ENCODE data around the gene MAP1LC3C. TPM values are rescaled to one million over a fixed set of nuclear protein-coding genes. Genes with fewer than 3 reads are reported as not detected.

MAP1LC3C gene
- total and polyA plus RNA-seq, 10 of the 15 experiments (the other 5 are each of a cell fraction or from before 2014, with no cell fraction given): 0.19 TPM; not detected in 9

GRCh38 chr1:242043165-242043564 is 44.3 kb upstream of the MAP1LC3C start:
- no peak overlapping the region for H3K9ac ChIP-seq (ENCODE audit: control insufficient read depth, insufficient read depth, low read length)
- no peak overlapping the region for H3K4me3 ChIP-seq
- ChIA-PET POLR2A (no interaction called here), CTCF (no interaction called here), SMC1A (ENCODE audit: uncharacterized antibody, unreplicated experiment) (interaction anchor here (1.0 kb wide), 1 partner anchor 143 kb away, joined by 3 read pairs; no protein-coding TSS in a partner anchor), RAD21 (ENCODE audit: unreplicated experiment) (no interaction called here)
- H2AFZ ChIP-seq (ENCODE audit: control insufficient read depth, low read depth, low read length): no peak overlapping the region
- in situ Hi-C loops (cut with MboI): no loop called here
- no peak overlapping the region for H3K4me2 ChIP-seq (ENCODE audit: control insufficient read depth, insufficient read depth)
- no peak overlapping the region for H3K27ac ChIP-seq (ENCODE audit: control insufficient read depth, insufficient read depth)
- no peaks in the 10 kb centered on the region for H3K79me2 ChIP-seq (ENCODE audit: control insufficient read depth, insufficient read depth, low read length)
- intact Hi-C loops (cut with micrococcal nuclease; ENCODE audit: unreplicated experiment): no loop called here
- WGBS (ENCODE audit: insufficient coverage, insufficient replicate concordance, low lambda C conversion rate, missing lambda C conversion rate): 0% methylated on average over 3 of the region's 3 CpGs
- FAIRE-seq (no peak), DNase-seq (ENCODE audit: low read depth, low spot score) (no peak), ATAC-seq (no peak)
- no peaks in the 10 kb centered on the region for H3K4me1 ChIP-seq (ENCODE audit: control insufficient read depth, insufficient read depth, low read length)
- H3K27me3 ChIP-seq (replicated peaks in 1 of 2; ENCODE audit: control insufficient read depth in 2 of 2, insufficient read depth in 2 of 2, low read length in 1 of 2): no peaks in the 10 kb centered on the region
- H3K36me3 ChIP-seq (ENCODE audit: control insufficient read depth in 2 of 2, insufficient read depth in 2 of 2, low read length in 1 of 2): no peaks in the 10 kb centered on the region
- BruUV-seq (replicated peaks): no TSS peak
- H4K20me1 ChIP-seq (ENCODE audit: control insufficient read depth, insufficient read depth): no peaks in the 10 kb centered on the region
- H3K9me3 ChIP-seq (replicated peaks; ENCODE audit: control insufficient read depth, insufficient read depth, low read length): no peaks in the 10 kb centered on the region
- TF ChIP-seq SMARCA5 (IDR thresholded peaks at IDR 0.05): no peak
- TF ChIP-seq TBL1XR1 (IDR thresholded peaks at IDR 0.05; ENCODE audit: low read depth, low read length): no peak
- no peak for TF ChIP-seq LARP7 (IDR thresholded peaks at IDR 0.05)
- TF ChIP-seq ZNF207 (IDR thresholded peaks at IDR 0.05; ENCODE audit: borderline replicate concordance): no peak
- no peak for TF ChIP-seq BACH1 (IDR thresholded peaks at IDR 0.05; ENCODE audit: borderline replicate concordance)
- no peak for TF ChIP-seq REST (IDR thresholded peaks at IDR 0.05; ENCODE audit: low read depth, low read length)
- TF ChIP-seq PAX8 (IDR thresholded peaks at IDR 0.05): no peak
- no peak for TF ChIP-seq SMC3 (IDR thresholded peaks at IDR 0.05; ENCODE audit: borderline replicate concordance, low read length)
- no peak for TF ChIP-seq ETV6 (conservative IDR thresholded peaks at IDR 0.05 in 1 of 2, IDR thresholded peaks at IDR 0.05 in 1 of 2; ENCODE audit: borderline replicate concordance in 1 of 2, low read depth in 1 of 2)
- TF ChIP-seq SREBF2 (IDR thresholded peaks at IDR 0.05; ENCODE audit: low read length): no peak
- no peak for TF ChIP-seq JUNB (IDR thresholded peaks at IDR 0.05)
- no peak for TF ChIP-seq TCF12 (IDR thresholded peaks at IDR 0.05; ENCODE audit: low read depth, low read length)
- TF ChIP-seq DPF2 (IDR thresholded peaks at IDR 0.05): no peak
- no peak for TF ChIP-seq ZBTB40 (IDR thresholded peaks at IDR 0.05; ENCODE audit: borderline replicate concordance)
- TF ChIP-seq CREM (IDR thresholded peaks at IDR 0.05; ENCODE audit: low read depth): no peak
- TF ChIP-seq POLR2AphosphoS5 (IDR thresholded peaks at IDR 0.05; ENCODE audit: low read length): no peak
- TF ChIP-seq CBX3 (IDR thresholded peaks at IDR 0.05; ENCODE audit: borderline replicate concordance, low read depth): no peak
- no peak for TF ChIP-seq RCOR1 (conservative IDR thresholded peaks at IDR 0.05; ENCODE audit: low read depth, low read length)
- no peak for TF ChIP-seq ZBED1 (IDR thresholded peaks at IDR 0.05; ENCODE audit: borderline replicate concordance)
